ENCODE measurements around the gene ADGRB3.
A peak's percentile ranks its signal among the peaks of the same experiment; 100 is the strongest.

The ADGRB3 gene

GRCh38 chr6:69138148-69138547, 503.1 kb downstream of the ADGRB3 start:
- H2BK120ac ChIP-seq (ENCODE audit: low read depth, low read length): no peak overlapping the region
- no peak overlapping the region for H4K5ac ChIP-seq (ENCODE audit: low read length)
- no peak overlapping the region for H3K23ac ChIP-seq (ENCODE audit: low read length)
- H3K4ac ChIP-seq (ENCODE audit: low read depth, low read length): no peak overlapping the region
- no peaks in the 10 kb centered on the region for H3K79me2 ChIP-seq (ENCODE audit: control insufficient read depth, insufficient read depth, low read length)
- H3K27me3 ChIP-seq (ENCODE audit: insufficient read depth, low read length, poor library complexity): no peaks in the 10 kb centered on the region
- H2BK5ac ChIP-seq (ENCODE audit: low read length): no peak overlapping the region
- H2AK5ac ChIP-seq (ENCODE audit: low read length): no peak overlapping the region
- no peaks in the 10 kb centered on the region for H3K4me1 ChIP-seq (ENCODE audit: control insufficient read depth, low read depth, low read length)
- no peak for DNase-seq
- no peak overlapping the region for H3K27ac ChIP-seq (ENCODE audit: low read depth, low read length)
- H3K56ac ChIP-seq (ENCODE audit: low read length): no peak overlapping the region
- H3K18ac ChIP-seq (ENCODE audit: low read length): no peak overlapping the region
- no peak overlapping the region for H3K4me3 ChIP-seq (ENCODE audit: low read length)
- no peaks in the 10 kb centered on the region for H3K79me1 ChIP-seq (ENCODE audit: low read length)
- H2BK15ac ChIP-seq (replicated peaks; ENCODE audit: low read depth): no peak overlapping the region
- no peak overlapping the region for H3K9ac ChIP-seq (ENCODE audit: low read length)
- H4K8ac ChIP-seq (ENCODE audit: low read depth, low read length): no peak overlapping the region
- H3K4me2 ChIP-seq (ENCODE audit: low read length): no peak overlapping the region
- no peaks in the 10 kb centered on the region for H3K36me3 ChIP-seq (ENCODE audit: control insufficient read depth, insufficient read depth, low read length)

- Histone ChIP-seq H3K4me1 (ENCODE audit: control insufficient read depth, low read depth, low read length) (no peaks in the 10 kb centered on the region), H3K56ac (ENCODE audit: low read length) (no peak overlapping the region), H2BK5ac (ENCODE audit: low read length) (no peak overlapping the region), H3K27ac (ENCODE audit: low read depth, low read length) (no peak overlapping the region), H3K4me2 (ENCODE audit: low read length) (no peak overlapping the region), H3K23ac (ENCODE audit: low read length) (no peak overlapping the region), H4K8ac (ENCODE audit: low read depth, low read length) (no peak overlapping the region), H2BK120ac (ENCODE audit: low read depth, low read length) (no peak overlapping the region), H3K79me1 (ENCODE audit: low read length) (no peaks in the 10 kb centered on the region), H4K5ac (ENCODE audit: low read length) (no peak overlapping the region), H3K4ac (ENCODE audit: low read depth, low read length) (no peak overlapping the region), H3K36me3 (ENCODE audit: control insufficient read depth, insufficient read depth, low read length) (no peaks in the 10 kb centered on the region), H3K18ac (ENCODE audit: low read length) (no peak overlapping the region), H3K9ac (ENCODE audit: low read length) (no peak overlapping the region), H3K79me2 (ENCODE audit: control insufficient read depth, insufficient read depth, low read length) (no peaks in the 10 kb centered on the region), H3K27me3 (ENCODE audit: insufficient read depth, low read length, poor library complexity) (no peaks in the 10 kb centered on the region), H3K4me3 (ENCODE audit: low read length) (no peak overlapping the region), H2AK5ac (ENCODE audit: low read length) (no peak overlapping the region), H2BK15ac (replicated peaks; ENCODE audit: low read depth) (no peak overlapping the region)
- no CpG with 5 or more reads among the region's 4 CpGs for WGBS (ENCODE audit: extremely low coverage, insufficient coverage, low lambda C conversion rate)
- DNase-seq: peak; percentile 24
These were observed 503.9 kb downstream of the ADGRB3 start for GRCh38 chr6:69138893-69139494.

- Histone ChIP-seq H3K4me3 (ENCODE audit: low read length) (no peak overlapping the region), H4K5ac (ENCODE audit: low read length) (no peak overlapping the region), H3K56ac (ENCODE audit: low read length) (no peak overlapping the region), H3K79me2 (ENCODE audit: control insufficient read depth, insufficient read depth, low read length) (no peaks in the 10 kb centered on the region), H3K27me3 (ENCODE audit: insufficient read depth, low read length, poor library complexity) (no peaks in the 10 kb centered on the region), H3K79me1 (ENCODE audit: low read length) (no peaks in the 10 kb centered on the region), H2BK5ac (ENCODE audit: low read length) (no peak overlapping the region), H3K4me1 (ENCODE audit: control insufficient read depth, low read depth, low read length) (no peaks in the 10 kb centered on the region), H3K27ac (ENCODE audit: low read depth, low read length) (no peak overlapping the region), H3K4ac (ENCODE audit: low read depth, low read length) (no peak overlapping the region), H3K4me2 (ENCODE audit: low read length) (no peak overlapping the region), H3K36me3 (ENCODE audit: control insufficient read depth, insufficient read depth, low read length) (no peaks in the 10 kb centered on the region), H2AK5ac (ENCODE audit: low read length) (no peak overlapping the region), H2BK120ac (ENCODE audit: low read depth, low read length) (no peak overlapping the region), H3K18ac (ENCODE audit: low read length) (no peak overlapping the region), H4K8ac (ENCODE audit: low read depth, low read length) (no peak overlapping the region), H2BK15ac (replicated peaks; ENCODE audit: low read depth) (no peak overlapping the region), H3K9ac (ENCODE audit: low read length) (no peak overlapping the region), H3K23ac (ENCODE audit: low read length) (no peak overlapping the region)
- no CpG with 5 or more reads among the region's 6 CpGs for WGBS (ENCODE audit: extremely low coverage, insufficient coverage, low lambda C conversion rate)
- DNase-seq: no peak
These were observed 510.0 kb downstream of the ADGRB3 start for GRCh38 chr6:69145062-69145461.

GRCh38 chr6:69146385-69146784, 511.3 kb downstream of the ADGRB3 start:
- no peak for DNase-seq
- no peak overlapping the region for H3K4ac ChIP-seq (ENCODE audit: low read depth, low read length)
- no peaks in the 10 kb centered on the region for H3K4me1 ChIP-seq (ENCODE audit: control insufficient read depth, low read depth, low read length)
- no peaks in the 10 kb centered on the region for H3K79me2 ChIP-seq (ENCODE audit: control insufficient read depth, insufficient read depth, low read length)
- H3K27me3 ChIP-seq (ENCODE audit: insufficient read depth, low read length, poor library complexity): no peaks in the 10 kb centered on the region
- no peaks in the 10 kb centered on the region for H3K79me1 ChIP-seq (ENCODE audit: low read length)
- no peak overlapping the region for H3K4me2 ChIP-seq (ENCODE audit: low read length)
- H3K27ac ChIP-seq (ENCODE audit: low read depth, low read length): no peak overlapping the region
- H2BK5ac ChIP-seq (ENCODE audit: low read length): no peak overlapping the region
- H3K36me3 ChIP-seq (ENCODE audit: control insufficient read depth, insufficient read depth, low read length): no peaks in the 10 kb centered on the region
- H3K4me3 ChIP-seq (ENCODE audit: low read length): no peak overlapping the region
- no peak overlapping the region for H3K18ac ChIP-seq (ENCODE audit: low read length)
- no peak overlapping the region for H4K5ac ChIP-seq (ENCODE audit: low read length)
- WGBS (ENCODE audit: extremely low coverage, insufficient coverage, low lambda C conversion rate): no CpG with 5 or more reads among the region's 1 CpG
- no peak overlapping the region for H4K8ac ChIP-seq (ENCODE audit: low read depth, low read length)
- no peak overlapping the region for H3K9ac ChIP-seq (ENCODE audit: low read length)
- H2BK120ac ChIP-seq (ENCODE audit: low read depth, low read length): no peak overlapping the region
- no peak overlapping the region for H3K23ac ChIP-seq (ENCODE audit: low read length)
- H2BK15ac ChIP-seq (replicated peaks; ENCODE audit: low read depth): no peak overlapping the region
- no peak overlapping the region for H2AK5ac ChIP-seq (ENCODE audit: low read length)
- no peak overlapping the region for H3K56ac ChIP-seq (ENCODE audit: low read length)

- H4K5ac ChIP-seq (ENCODE audit: low read length): no peak overlapping the region
- H3K4ac ChIP-seq (ENCODE audit: low read depth, low read length): no peak overlapping the region
- H4K8ac ChIP-seq (ENCODE audit: low read depth, low read length): no peak overlapping the region
- H3K36me3 ChIP-seq (ENCODE audit: control insufficient read depth, insufficient read depth, low read length): no peaks in the 10 kb centered on the region
- no CpG with 5 or more reads among the region's 1 CpG for WGBS (ENCODE audit: extremely low coverage, insufficient coverage, low lambda C conversion rate)
- H3K18ac ChIP-seq (ENCODE audit: low read length): no peak overlapping the region
- no peaks in the 10 kb centered on the region for H3K79me2 ChIP-seq (ENCODE audit: control insufficient read depth, insufficient read depth, low read length)
- H3K4me3 ChIP-seq (ENCODE audit: low read length): no peak overlapping the region
- H3K56ac ChIP-seq (ENCODE audit: low read length): no peak overlapping the region
- H3K27me3 ChIP-seq (ENCODE audit: insufficient read depth, low read length, poor library complexity): no peaks in the 10 kb centered on the region
- no peak overlapping the region for H3K23ac ChIP-seq (ENCODE audit: low read length)
- no peaks in the 10 kb centered on the region for H3K4me1 ChIP-seq (ENCODE audit: control insufficient read depth, low read depth, low read length)
- no peak overlapping the region for H2AK5ac ChIP-seq (ENCODE audit: low read length)
- no peak overlapping the region for H3K4me2 ChIP-seq (ENCODE audit: low read length)
- no peak for DNase-seq
- no peak overlapping the region for H2BK15ac ChIP-seq (replicated peaks; ENCODE audit: low read depth)
- H3K27ac ChIP-seq (ENCODE audit: low read depth, low read length): no peak overlapping the region
- no peak overlapping the region for H2BK120ac ChIP-seq (ENCODE audit: low read depth, low read length)
- no peaks in the 10 kb centered on the region for H3K79me1 ChIP-seq (ENCODE audit: low read length)
- no peak overlapping the region for H2BK5ac ChIP-seq (ENCODE audit: low read length)
- no peak overlapping the region for H3K9ac ChIP-seq (ENCODE audit: low read length)
These were observed 520.4 kb downstream of the ADGRB3 start for GRCh38 chr6:69155467-69155866.

- Histone ChIP-seq H3K79me1 (ENCODE audit: low read length) (no peaks in the 10 kb centered on the region), H3K27ac (ENCODE audit: low read depth, low read length) (no peak overlapping the region), H2AK5ac (ENCODE audit: low read length) (no peak overlapping the region), H4K5ac (ENCODE audit: low read length) (no peak overlapping the region), H3K4me2 (ENCODE audit: low read length) (no peak overlapping the region), H3K79me2 (ENCODE audit: control insufficient read depth, insufficient read depth, low read length) (no peaks in the 10 kb centered on the region), H3K27me3 (ENCODE audit: insufficient read depth, low read length, poor library complexity) (no peaks in the 10 kb centered on the region), H2BK5ac (ENCODE audit: low read length) (no peak overlapping the region), H3K9ac (ENCODE audit: low read length) (no peak overlapping the region), H4K8ac (ENCODE audit: low read depth, low read length) (no peak overlapping the region), H3K36me3 (ENCODE audit: control insufficient read depth, insufficient read depth, low read length) (no peaks in the 10 kb centered on the region), H2BK120ac (ENCODE audit: low read depth, low read length) (no peak overlapping the region), H3K23ac (ENCODE audit: low read length) (no peak overlapping the region), H3K4me3 (ENCODE audit: low read length) (no peak overlapping the region), H3K4ac (ENCODE audit: low read depth, low read length) (no peak overlapping the region), H2BK15ac (replicated peaks; ENCODE audit: low read depth) (no peak overlapping the region), H3K18ac (ENCODE audit: low read length) (peak overlapping the region; percentile 11), H3K56ac (ENCODE audit: low read length) (no peak overlapping the region), H3K4me1 (ENCODE audit: control insufficient read depth, low read depth, low read length) (peaks cover 2% of the 10 kb centered on the region)
- no CpG with 5 or more reads among the region's 1 CpG for WGBS (ENCODE audit: extremely low coverage, insufficient coverage, low lambda C conversion rate)
- DNase-seq: peak; percentile 7
These were observed 527.7 kb downstream of the ADGRB3 start for GRCh38 chr6:69162811-69163210.
